ENCODE results near the gene GUCA1C.

GUCA1C gene

DNA sequence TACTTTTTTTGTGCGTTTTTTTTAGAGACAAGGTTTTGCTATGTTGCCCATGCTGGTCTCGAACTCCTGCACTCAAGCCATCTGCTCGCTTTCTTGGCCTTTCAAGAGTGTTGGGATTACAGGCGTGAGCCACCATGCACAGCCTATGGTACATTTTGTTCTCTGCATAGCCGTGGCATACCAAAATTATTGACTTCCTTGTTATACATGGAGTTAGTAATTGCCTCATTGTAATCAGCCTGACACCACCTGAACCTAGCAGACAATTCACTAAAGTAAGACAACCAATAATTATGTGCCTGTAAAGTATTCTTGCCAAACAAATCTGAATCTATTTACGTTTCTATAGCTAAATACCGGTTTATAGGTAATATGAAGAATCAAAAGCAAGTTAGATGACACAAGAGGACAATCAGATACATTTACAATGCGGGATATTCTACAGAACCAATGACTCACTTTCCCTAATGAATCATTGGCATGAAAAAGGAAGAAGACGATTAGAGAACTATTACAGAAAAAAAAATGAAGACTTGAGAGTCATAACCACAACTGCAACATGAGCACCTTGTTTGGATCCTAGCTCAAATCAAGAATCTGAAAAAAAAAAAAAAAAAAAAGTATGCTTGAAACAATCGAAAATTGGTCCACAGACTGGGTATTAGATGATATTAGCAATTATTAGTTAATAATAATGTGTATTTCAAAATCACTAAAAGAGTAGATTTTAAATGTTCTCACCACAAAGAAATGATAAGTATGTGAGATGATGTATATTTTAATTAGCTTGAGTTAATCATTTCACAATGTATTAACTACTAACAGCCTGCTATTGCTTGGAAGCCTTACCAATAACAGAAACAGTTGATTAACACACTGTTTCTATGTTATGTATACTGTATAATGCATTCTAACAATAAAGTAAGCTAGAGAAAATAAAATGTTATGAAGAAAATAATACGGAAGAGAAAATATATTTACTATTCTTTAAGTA is 7.1 kb downstream of the GUCA1C start:
- no peak for TF ChIP-seq CTCF (IDR thresholded peaks at IDR 0.05; ENCODE audit: low read depth, low read length)
- no peak overlapping the region for H3K4me3 ChIP-seq (replicated peaks in 1 of 2; ENCODE audit: low read depth in 2 of 2, low read length in 2 of 2)
- no peak for DNase-seq (ENCODE audit: low read depth in 2 of 2)

- DNase-seq (ENCODE audit: low read depth in 2 of 2), result no peak
- no peak overlapping the region for H3K4me3 ChIP-seq (replicated peaks in 1 of 2; ENCODE audit: low read depth in 2 of 2, low read length in 2 of 2)
- no peak for TF ChIP-seq CTCF (IDR thresholded peaks at IDR 0.05; ENCODE audit: low read depth, low read length)
Measured at GRCh38 chr3:108940568-108941263, 13.0 kb downstream of the GUCA1C start.

DNA sequence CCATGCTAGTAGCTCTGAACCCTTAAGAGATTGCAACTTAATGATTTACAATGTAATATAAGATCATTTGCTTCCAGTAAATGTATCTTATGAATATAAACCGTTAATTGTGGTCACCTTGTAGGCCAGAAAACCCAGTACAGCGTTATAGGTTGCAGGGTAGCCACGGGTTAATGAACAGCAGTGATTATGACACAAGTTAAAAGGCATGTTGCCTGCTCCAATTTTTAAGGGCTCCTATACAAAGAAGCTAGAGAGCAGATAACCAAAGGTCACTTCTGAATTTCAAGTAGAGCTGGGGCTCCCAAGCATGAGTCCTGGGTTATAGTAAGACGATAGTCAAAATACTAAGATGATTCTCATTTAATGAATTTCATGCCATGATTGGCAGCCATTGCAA is 13.5 kb downstream of the GUCA1C start:
- no peak for DNase-seq (ENCODE audit: low read depth in 2 of 2)
- TF ChIP-seq CTCF (IDR thresholded peaks at IDR 0.05; ENCODE audit: low read depth, low read length), result no peak
- no peak overlapping the region for H3K4me3 ChIP-seq (replicated peaks in 1 of 2; ENCODE audit: low read depth in 2 of 2, low read length in 2 of 2)

DNA sequence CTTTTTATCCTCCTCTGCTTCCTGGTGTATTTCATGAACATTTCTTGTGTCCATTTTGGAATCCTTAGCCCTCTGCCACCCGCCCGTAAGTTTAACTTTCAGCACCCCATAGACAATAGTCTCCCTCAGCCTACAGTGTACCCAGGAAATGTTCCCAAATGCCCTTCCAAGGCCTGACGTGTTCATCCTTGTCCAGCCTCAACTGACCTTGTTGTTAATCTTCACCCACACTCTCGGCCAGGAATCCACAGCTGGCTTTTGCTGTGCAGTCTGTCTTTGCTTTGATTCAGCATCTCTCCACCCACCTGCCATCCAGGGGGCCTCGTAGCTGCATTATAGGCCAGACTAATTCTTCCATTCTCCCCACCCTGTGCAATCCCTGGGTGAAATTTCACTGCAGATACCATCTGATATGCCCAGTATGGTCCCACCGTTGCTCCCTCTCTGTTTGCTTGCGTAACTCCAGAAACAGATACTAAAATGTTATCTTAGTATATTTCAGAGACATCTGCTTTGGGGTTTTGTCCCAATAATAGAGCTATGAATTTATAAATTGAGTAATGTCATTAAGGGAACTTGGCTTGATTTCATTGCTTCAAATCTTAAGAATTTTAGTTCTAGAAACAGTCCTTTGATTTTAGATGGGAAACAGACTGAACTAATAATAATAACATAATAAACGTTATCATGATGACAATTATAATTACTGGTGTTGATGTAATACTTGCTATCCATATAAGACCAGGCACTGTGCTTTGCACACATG is 16.6 kb downstream of the GUCA1C start:
- DNase-seq (ENCODE audit: low read depth in 2 of 2), result no peak
- no peak overlapping the region for H3K4me3 ChIP-seq (replicated peaks in 1 of 2; ENCODE audit: low read depth in 2 of 2, low read length in 2 of 2)
- TF ChIP-seq CTCF (IDR thresholded peaks at IDR 0.05; ENCODE audit: low read depth, low read length), result no peak

- no peak for DNase-seq (ENCODE audit: low read depth in 2 of 2)
- TF ChIP-seq CTCF (IDR thresholded peaks at IDR 0.05; ENCODE audit: low read depth, low read length), result no peak
- no peak overlapping the region for H3K4me3 ChIP-seq (replicated peaks in 1 of 2; ENCODE audit: low read depth in 2 of 2, low read length in 2 of 2)
Measured at GRCh38 chr3:108931035-108931434, 22.6 kb downstream of the GUCA1C start.

DNA sequence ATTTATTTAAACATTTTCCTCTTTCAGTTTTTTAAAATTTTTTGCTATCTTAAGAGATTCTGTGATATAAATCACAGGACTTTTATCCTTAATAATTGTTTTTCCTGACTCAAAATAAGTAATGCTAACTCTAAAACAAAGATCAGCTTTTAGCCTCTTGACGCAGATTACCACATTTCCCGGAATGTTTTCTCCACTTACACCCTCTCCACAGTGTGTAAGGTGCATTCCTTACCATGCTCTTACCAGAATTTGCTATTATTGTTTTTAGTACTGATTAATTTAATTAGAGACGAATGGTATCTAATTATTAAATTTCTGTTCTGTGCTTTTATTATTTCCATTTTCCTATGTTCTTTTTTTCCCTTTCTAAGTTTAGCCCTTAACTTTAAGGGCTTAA is 34.8 kb downstream of the GUCA1C start:
- DNase-seq (ENCODE audit: low read depth in 2 of 2), result no peak
- H3K4me3 ChIP-seq (replicated peaks in 1 of 2; ENCODE audit: low read depth in 2 of 2, low read length in 2 of 2), result no peak overlapping the region
- no peak for TF ChIP-seq CTCF (IDR thresholded peaks at IDR 0.05; ENCODE audit: low read depth, low read length)

All from cardiac fibroblast (primary cell).